ENCODE measurements around the gene SCARF2. TPM values are rescaled to one million over a fixed set of nuclear protein-coding genes. Genes with fewer than 3 reads are reported as not detected.
"Not testable (repeated sequence)": the region's sequence is repeated elsewhere in the genome, so short reads cannot be mapped to it uniquely, and the experiment has no call there.

The SCARF2 gene
- total RNA-seq, 2 experiments from 2014 or later: 0.76 to 1.2 TPM

DNA sequence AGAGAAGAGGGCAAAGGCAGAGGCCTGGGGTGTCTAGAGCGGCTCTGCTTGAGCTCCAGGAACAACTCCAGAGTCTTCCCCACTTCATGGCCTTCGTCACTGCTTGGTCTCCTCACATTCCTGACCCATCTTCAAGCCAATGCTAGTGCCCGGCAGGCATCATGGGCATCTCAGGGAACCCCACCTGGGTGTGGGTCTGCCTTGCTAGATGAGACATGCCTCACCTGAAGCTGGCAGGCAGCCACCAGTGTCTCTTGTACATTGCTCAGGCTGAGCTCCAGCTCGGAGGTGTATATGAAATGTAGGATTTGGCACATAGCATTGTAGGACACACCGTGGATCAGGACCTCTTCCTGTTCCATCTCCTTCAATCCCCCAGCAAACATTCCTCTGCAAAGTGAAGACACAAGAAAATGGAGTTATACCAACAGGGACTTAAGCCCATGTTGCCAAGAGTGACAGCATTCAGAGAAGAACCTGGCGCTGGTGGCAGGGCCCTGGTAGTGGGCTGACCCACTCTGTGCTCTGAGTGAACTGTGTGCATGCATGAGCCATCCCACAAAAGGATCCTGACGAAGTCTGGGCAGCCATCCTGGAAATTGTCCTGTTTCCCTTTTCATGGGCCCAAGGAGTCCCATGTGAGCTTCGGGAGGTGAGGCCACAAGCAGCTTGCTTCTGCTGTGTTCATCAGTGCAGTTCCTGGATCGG, 33.7 kb upstream of the SCARF2 start:
- ChIA-PET CTCF (no interaction called here), POLR2A (no interaction called here)
- ATAC-seq (no peak), DNase-seq (no peak)
- Mint-ChIP-seq H3K27ac (no peak overlapping the region), H3K4me1 (ENCODE audit: low read depth) (peaks cover 27% of the 10 kb centered on the region), H3K4me3 (no peak overlapping the region), H3K27me3 (ENCODE audit: low read depth) (no peaks in the 10 kb centered on the region), H3K9me3 (ENCODE audit: insufficient read depth) (no peaks in the 10 kb centered on the region), H3K36me3 (ENCODE audit: low read depth) (peaks cover 22% of the 10 kb centered on the region)

DNA sequence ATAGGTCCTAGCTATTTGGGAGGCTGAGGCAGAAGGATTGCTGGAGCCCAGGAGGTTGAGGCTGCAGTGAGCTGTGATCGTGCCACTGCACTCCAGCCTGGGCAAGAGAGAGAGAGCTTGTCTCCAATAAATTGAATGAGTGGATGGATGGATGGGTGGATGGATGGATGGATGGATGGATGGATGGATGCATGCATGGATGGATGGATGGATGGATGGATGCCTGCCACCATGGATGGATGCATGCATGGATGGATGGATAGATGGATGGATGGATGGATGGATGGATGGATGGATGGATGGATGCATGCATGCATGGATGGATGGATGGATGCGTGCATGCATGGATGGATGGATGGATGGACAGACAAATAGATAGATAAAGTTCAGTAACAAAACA, 32.9 kb upstream of the SCARF2 start:
- H3K9me3 Mint-ChIP-seq (ENCODE audit: insufficient read depth); POLR2A ChIA-PET; DNase-seq; ATAC-seq; H3K4me3 Mint-ChIP-seq; H3K27me3 Mint-ChIP-seq (ENCODE audit: low read depth); CTCF ChIA-PET; H3K27ac Mint-ChIP-seq: not testable (repeated sequence)
- Mint-ChIP-seq H3K4me1 (ENCODE audit: low read depth) (peaks cover 27% of the 10 kb centered on the region), H3K36me3 (ENCODE audit: low read depth) (peaks cover 25% of the 10 kb centered on the region)

DNA sequence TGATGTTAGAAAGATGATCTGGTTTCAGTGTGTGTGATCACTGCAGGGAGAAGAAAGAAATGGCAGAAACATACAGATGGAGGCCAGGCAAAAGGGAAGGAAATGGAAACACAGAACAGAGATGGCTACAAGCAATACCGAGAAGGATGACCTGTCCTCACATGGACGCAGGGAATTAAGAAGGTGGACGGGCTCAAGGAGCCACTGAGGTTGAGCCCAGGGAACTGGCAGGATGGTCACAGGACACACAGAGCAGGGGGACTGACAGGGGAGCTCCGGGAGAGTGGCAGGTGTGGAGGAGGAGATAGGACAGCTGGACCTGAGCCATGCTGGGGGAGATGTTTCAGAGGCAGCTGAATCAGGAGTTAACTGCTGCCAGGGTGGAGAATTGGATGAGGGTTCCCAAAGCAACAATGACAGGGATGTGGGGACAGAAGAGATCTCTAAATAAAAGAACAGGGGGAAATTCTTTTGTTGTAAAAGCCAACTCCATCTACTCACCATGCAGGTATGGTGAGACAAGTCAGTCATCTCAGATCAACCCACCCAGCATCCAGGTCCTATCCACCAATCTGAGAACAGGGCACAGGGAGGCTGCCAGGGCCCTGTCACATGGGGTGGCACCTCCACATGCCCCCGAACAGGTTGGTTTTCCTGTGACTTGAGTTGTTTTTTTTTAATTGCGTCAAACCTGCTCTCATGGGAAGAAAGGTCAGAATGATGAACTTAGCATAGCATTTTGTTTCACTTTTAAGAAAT, 31.7 kb upstream of the SCARF2 start:
- Mint-ChIP-seq H3K4me1 (ENCODE audit: low read depth) (peaks cover 29% of the 10 kb centered on the region), H3K36me3 (ENCODE audit: low read depth) (peaks cover 38% of the 10 kb centered on the region), H3K4me3 (no peak overlapping the region), H3K27me3 (ENCODE audit: low read depth) (no peaks in the 10 kb centered on the region), H3K9me3 (ENCODE audit: insufficient read depth) (no peaks in the 10 kb centered on the region), H3K27ac (peak overlapping the region; percentile 56)
- no peak for DNase-seq
- POLR2A ChIA-PET: no interaction called here
- CTCF ChIA-PET: interaction anchor here (2.8 kb wide), 1 partner anchor 13 kb away, joined by 13 read pairs; no protein-coding TSS in a partner anchor
- no peak for ATAC-seq

DNA sequence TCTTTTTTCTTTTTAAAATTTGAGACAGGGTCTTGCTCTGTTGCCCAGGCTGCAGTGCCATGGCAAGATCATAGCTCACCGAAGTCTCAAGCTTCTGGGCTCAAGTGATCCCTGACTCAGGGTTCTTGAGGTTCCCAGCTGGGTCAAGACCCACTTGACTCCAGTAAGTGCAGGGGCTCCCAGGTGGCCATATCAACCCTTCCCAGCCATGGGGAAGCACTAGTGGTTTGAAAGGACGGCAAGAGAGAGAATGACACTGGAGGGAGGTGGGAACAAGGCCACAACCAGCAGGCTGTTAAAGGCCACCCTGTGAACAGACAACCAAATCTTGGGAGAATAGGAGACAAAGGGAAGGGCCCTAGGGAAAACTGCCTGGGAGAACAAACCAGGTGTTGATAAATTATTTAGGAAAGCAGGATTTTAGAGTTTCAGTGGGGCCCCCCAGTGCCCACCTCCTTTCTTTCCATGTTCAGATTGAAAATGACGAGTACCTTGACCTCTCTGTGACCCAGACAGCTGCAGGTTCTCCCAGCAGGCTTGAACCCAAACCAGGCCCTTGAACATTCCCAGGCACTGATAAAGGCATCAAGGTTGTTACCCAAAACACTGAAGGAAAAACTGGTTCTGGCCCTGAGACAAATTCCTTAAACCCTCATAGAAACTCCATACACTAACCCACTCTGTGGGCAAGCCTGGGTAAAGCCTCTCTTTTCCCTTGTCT, 29.2 kb upstream of the SCARF2 start:
- Mint-ChIP-seq H3K27me3 (ENCODE audit: low read depth) (no peaks in the 10 kb centered on the region), H3K9me3 (ENCODE audit: insufficient read depth) (no peaks in the 10 kb centered on the region), H3K27ac (peak overlapping the region; percentile 8), H3K4me3 (no peak overlapping the region), H3K36me3 (ENCODE audit: low read depth) (peaks cover 51% of the 10 kb centered on the region), H3K4me1 (ENCODE audit: low read depth) (peaks cover 50% of the 10 kb centered on the region)
- POLR2A ChIA-PET: no interaction called here
- DNase-seq: no peak
- no peak for ATAC-seq
- CTCF ChIA-PET: interaction anchor here (2.8 kb wide), 1 partner anchor 11 kb away, joined by 13 read pairs; no protein-coding TSS in a partner anchor

DNA sequence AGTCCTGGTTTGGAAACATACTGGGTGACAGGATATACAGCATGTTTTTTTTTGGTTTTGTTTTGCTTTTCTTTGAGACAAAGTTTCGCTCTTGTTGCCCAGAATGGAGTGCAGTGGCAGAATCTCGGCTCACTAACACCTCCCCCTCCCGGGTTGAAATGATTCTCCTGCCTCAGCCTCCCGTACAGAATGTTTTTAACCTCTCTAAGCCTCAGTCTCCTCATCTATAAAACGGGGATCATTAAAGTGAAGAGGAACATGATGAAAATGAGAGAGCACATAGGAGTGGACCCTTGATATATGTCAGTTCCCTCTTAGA, 28.1 kb upstream of the SCARF2 start:
- H3K27me3 Mint-ChIP-seq (ENCODE audit: low read depth): no peaks in the 10 kb centered on the region
- H3K27ac Mint-ChIP-seq: peak overlapping the region; percentile 98
- peaks cover 52% of the 10 kb centered on the region for H3K36me3 Mint-ChIP-seq (ENCODE audit: low read depth)
- H3K4me1 Mint-ChIP-seq (ENCODE audit: low read depth): peaks cover 54% of the 10 kb centered on the region
- ATAC-seq (no peak), DNase-seq (no peak)
- H3K4me3 Mint-ChIP-seq: no peak overlapping the region
- POLR2A ChIA-PET: no interaction called here
- no peaks in the 10 kb centered on the region for H3K9me3 Mint-ChIP-seq (ENCODE audit: insufficient read depth)
- CTCF ChIA-PET: no interaction called here

DNA sequence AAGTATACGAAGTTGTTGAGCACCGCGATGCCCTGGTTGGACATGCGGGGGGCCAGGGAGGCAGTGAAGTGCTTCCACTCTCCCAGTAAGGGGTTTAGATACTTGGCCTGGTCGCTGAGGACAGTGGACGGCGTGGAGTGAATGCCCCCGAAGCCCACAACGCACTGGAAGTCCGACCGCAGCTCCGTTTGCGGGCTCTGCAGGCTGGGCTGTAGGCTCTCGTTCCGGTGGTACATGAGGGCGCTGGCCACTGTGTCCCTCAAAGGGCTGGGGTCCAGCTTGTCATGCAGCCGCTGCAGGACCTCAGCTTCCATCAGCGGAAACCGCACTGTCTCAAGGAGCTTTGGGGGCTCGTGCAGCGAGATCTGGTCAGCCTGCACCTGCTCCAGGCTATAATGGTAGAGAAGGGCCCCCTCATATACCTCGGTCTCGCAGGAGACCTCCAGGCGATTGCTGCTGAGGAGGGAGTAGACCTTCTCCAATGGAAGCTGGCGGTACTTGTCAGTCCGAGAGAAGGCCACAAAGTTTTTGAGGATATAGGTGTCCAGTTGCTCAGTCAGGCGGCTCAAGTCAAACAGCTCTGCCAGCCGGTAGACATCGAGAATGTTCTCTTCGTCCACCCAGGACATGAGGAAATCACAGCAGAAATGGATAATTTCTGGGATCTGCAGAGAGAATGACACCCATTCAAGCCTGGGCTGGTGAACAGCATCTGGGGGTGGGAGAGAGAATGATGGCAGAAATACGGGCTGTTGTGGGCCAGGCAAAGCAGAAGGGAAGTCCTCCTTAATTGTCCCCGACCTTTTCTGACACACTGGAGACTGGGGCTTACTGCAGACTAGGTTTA, 27.5 kb upstream of the SCARF2 start:
- H3K27ac Mint-ChIP-seq: peak overlapping the region; percentile 98

DNA sequence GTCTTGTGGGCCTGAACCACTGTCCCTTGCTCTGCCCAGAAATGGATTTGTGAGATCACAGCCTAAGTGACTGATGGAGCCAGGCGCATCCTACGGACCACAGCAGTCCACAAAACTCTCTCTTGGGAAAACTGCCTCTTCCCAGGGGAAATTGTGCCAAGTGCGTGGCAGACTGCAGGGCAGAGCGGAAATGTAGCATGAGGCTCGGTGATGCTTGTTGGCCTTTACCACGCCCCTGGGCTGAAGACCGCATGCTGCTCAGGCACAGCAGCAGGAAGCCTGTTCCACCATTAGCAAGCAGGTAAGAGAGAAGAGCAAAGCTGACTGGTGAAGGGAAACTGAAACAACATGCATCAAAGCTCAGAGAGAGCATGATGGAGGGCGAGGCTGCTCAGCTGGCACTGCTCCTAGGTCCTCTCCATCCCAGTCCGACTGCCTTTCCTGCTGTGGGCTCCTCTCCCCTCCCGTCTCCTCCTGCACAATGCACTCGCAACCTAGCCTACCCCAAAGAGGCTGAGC, 26.5 kb upstream of the SCARF2 start:
- ChIA-PET POLR2A (interaction anchor here (1.0 to 2.8 kb wide), 7 partner anchors 10 to 93 kb away, joined by 3 to 21 read pairs (median 6); partner anchors contain the start of genes KLHL22 and MED15), CTCF (interaction anchor here (0.9 to 3.5 kb wide), 17 partner anchors 8 to 146 kb away, joined by 3 to 17 read pairs (median 4); no protein-coding TSS in a partner anchor)
- no peaks in the 10 kb centered on the region for H3K27me3 Mint-ChIP-seq (ENCODE audit: low read depth)
- peak overlapping the region; percentile 66 for H3K4me3 Mint-ChIP-seq
- no peaks in the 10 kb centered on the region for H3K9me3 Mint-ChIP-seq (ENCODE audit: insufficient read depth)
- peaks cover 47% of the 10 kb centered on the region for H3K4me1 Mint-ChIP-seq (ENCODE audit: low read depth)
- peak overlapping the region; percentile 98 for H3K27ac Mint-ChIP-seq
- peaks cover 51% of the 10 kb centered on the region for H3K36me3 Mint-ChIP-seq (ENCODE audit: low read depth)
- DNase-seq (peak; percentile 86), ATAC-seq (peak; percentile 93)

More for the DNA sequence above, 27.5 kb upstream of the SCARF2 start:
- Mint-ChIP-seq H3K4me1 (ENCODE audit: low read depth) (peaks cover 54% of the 10 kb centered on the region), H3K4me3 (no peak overlapping the region), H3K9me3 (ENCODE audit: insufficient read depth) (no peaks in the 10 kb centered on the region), H3K27me3 (ENCODE audit: low read depth) (no peaks in the 10 kb centered on the region), H3K36me3 (ENCODE audit: low read depth) (peaks cover 49% of the 10 kb centered on the region)
- ATAC-seq: no peak
- CTCF ChIA-PET: interaction anchor here (0.9 to 3.5 kb wide), 8 partner anchors 9 to 86 kb away, joined by 3 to 17 read pairs (median 6); no protein-coding TSS in a partner anchor
- no peak for DNase-seq
- POLR2A ChIA-PET: interaction anchor here (1.0 to 2.8 kb wide), 4 partner anchors 9 to 30 kb away, joined by 3 to 21 read pairs (median 8); partner anchors contain the start of gene KLHL22

DNA sequence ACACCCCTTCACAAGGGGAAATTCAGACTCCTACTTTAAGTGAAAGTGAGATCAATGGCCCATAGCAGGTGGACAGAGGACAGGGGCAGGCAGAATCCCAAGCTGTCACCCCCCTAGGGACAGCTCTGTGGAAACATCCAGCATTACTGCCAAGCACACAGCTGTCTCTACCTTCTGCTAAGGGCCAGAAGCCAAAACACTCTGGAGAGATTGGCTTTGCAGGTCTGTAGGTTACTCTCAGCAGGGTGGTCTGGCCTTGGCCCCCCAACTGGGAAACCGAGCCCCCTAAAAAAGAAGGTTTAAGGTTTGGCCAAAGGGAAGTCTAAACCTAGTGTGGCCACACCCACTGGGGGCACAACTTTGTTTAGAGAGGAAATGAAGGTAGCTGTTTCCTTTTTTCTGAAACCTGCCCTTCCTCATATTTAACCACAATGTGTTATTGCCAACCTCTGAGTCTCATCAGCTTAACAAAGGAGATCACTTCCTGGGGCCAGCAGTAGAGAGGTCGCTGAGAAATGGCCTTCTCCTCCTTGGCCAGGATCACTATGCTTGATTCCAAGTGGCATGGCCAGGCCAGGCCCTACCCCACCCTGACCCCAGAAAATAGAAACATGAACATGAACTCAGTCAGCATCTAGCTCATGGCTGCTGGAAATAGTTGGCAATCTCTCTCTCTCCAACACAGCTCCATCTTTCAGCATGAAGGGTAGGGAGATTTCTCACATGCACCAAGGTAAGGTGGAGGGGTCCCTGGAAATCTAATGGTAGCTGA, 25.9 kb upstream of the SCARF2 start:
- peak; percentile 46 for ATAC-seq
- ChIA-PET CTCF (interaction anchor here (0.9 to 3.5 kb wide), 17 partner anchors 10 to 146 kb away, joined by 3 to 17 read pairs (median 4); no protein-coding TSS in a partner anchor), POLR2A (interaction anchor here (0.6 to 2.8 kb wide), 8 partner anchors 9 to 95 kb away, joined by 3 to 21 read pairs (median 6); partner anchors contain the start of genes KLHL22 and MED15)
- no peaks in the 10 kb centered on the region for H3K27me3 Mint-ChIP-seq (ENCODE audit: low read depth)
- H3K27ac Mint-ChIP-seq: peak overlapping the region; percentile 98
- no peaks in the 10 kb centered on the region for H3K9me3 Mint-ChIP-seq (ENCODE audit: insufficient read depth)
- peaks cover 50% of the 10 kb centered on the region for H3K36me3 Mint-ChIP-seq (ENCODE audit: low read depth)
- peak; percentile 64 for DNase-seq
- H3K4me3 Mint-ChIP-seq: peak overlapping the region; percentile 66
- peaks cover 42% of the 10 kb centered on the region for H3K4me1 Mint-ChIP-seq (ENCODE audit: low read depth)

DNA sequence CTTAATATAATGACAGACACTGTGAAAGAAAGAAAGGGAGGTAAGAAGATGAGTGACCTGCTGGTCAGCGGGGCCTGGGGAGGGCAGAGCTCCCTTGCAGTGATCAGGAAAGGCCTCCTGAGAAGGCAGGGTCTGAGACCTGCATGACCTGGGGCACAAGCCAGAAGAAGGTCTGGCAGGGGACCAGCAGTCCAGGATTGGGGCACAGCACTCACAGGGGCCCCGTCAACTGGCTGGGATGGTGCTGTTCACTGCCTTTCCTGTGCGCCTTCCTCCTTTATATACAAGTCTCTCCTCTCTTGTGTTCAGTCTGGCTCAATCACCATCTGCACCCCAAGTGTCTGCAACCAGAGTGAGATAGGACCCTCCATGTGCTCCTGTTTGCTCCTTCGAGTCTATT, 22.2 kb upstream of the SCARF2 start:
- ATAC-seq (no peak), DNase-seq (no peak)
- Mint-ChIP-seq H3K27me3 (ENCODE audit: low read depth) (no peaks in the 10 kb centered on the region), H3K36me3 (ENCODE audit: low read depth) (peaks cover 55% of the 10 kb centered on the region), H3K27ac (peak overlapping the region; percentile 50), H3K4me1 (ENCODE audit: low read depth) (peaks cover 45% of the 10 kb centered on the region), H3K9me3 (ENCODE audit: insufficient read depth) (no peaks in the 10 kb centered on the region), H3K4me3 (no peak overlapping the region)
- ChIA-PET POLR2A (no interaction called here), CTCF (interaction anchor here (1.4 kb wide), 1 partner anchor 30 kb away, joined by 4 read pairs; no protein-coding TSS in a partner anchor)

DNA sequence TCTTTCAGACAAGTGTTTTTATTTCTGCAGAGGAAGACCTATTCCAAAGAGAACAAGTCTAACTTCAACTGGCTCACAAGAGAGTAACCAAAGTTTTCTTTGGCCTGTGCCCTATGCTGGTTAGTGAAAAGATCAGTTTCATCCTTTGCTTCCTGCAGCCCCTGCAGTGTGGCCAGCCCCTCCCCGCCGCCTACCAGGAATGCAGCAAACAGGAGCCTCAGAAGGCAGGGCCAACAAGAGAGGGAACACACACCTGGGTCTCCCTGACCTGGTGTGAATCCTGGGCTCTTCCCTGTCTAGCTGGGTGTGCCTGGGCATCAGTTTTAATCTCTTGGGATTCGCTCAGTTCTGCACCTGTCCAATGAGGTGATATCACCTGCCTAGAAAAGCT, 21.5 kb upstream of the SCARF2 start:
- DNase-seq (no peak), ATAC-seq (no peak)
- no peaks in the 10 kb centered on the region for H3K27me3 Mint-ChIP-seq (ENCODE audit: low read depth)
- CTCF ChIA-PET: no interaction called here
- H3K27ac Mint-ChIP-seq: no peak overlapping the region
- peaks cover 38% of the 10 kb centered on the region for H3K4me1 Mint-ChIP-seq (ENCODE audit: low read depth)
- H3K4me3 Mint-ChIP-seq: no peak overlapping the region
- H3K36me3 Mint-ChIP-seq (ENCODE audit: low read depth): peaks cover 50% of the 10 kb centered on the region
- POLR2A ChIA-PET: no interaction called here
- H3K9me3 Mint-ChIP-seq (ENCODE audit: insufficient read depth): no peaks in the 10 kb centered on the region
